Activated T-helper 17 cell treated with anti-CD3 and anti-CD28 coated beads, Interleukin-2, amount 50 U/mL, for 72 hours (primary cell): ENCODE data around the gene GRIK1. TPM values are rescaled to one million over a fixed set of nuclear protein-coding genes. Genes with fewer than 3 reads are reported as not detected.

Source experiments
- ATAC-seq: fragments of 150-1000 bp; cut with Tn5 transposase; replicated peaks from 2 replicates; pipeline ENCODE4 v1.10.0; 2021; ENCODE audit warnings: mild to moderate bottlenecking, moderate library complexity
- H3K27ac Mint-ChIP-seq: one replicate; pipeline ENCODE4 v1.8.0; 2022; ENCODE audit warnings: mixed read lengths
- H3K27me3 Mint-ChIP-seq: one replicate; pipeline ENCODE4 v1.8.0; 2022; ENCODE audit warnings: mixed read lengths
- H3K36me3 Mint-ChIP-seq: one replicate; pipeline ENCODE4 v1.8.0; 2022; ENCODE audit warnings: low read depth, mild to moderate bottlenecking, mixed read lengths
- H3K4me1 Mint-ChIP-seq: one replicate; pipeline ENCODE4 v1.8.0; 2022; ENCODE audit warnings: mixed read lengths
- H3K4me3 Mint-ChIP-seq: one replicate; pipeline ENCODE4 v1.8.0; 2022; ENCODE audit warnings: mild to moderate bottlenecking, mixed read lengths
- H3K9me3 Mint-ChIP-seq: one replicate; pipeline ENCODE4 v1.8.0; 2022; ENCODE audit warnings: mixed read lengths
- total RNA-seq, 2 donors: library from RNA; stranded (reverse); gene quantifications; one replicate each; pipeline ENCODE4 v1.2.3, GENCODE V29; 2022

Gene GRIK1
- total RNA-seq, 2 donors from 2014 or later, result not detected

GRCh38 chr21:29829564-29830275 lies 110.1 kb downstream of the GRIK1 start:
- Mint-ChIP-seq H3K4me3 (no peak overlapping the region), H3K27me3 (peaks cover 8% of the 10 kb centered on the region), H3K9me3 (peaks cover 5% of the 10 kb centered on the region), H3K4me1 (no peaks in the 10 kb centered on the region), H3K27ac (no peak overlapping the region), H3K36me3 (no peaks in the 10 kb centered on the region)
- no peak for ATAC-seq

DNA sequence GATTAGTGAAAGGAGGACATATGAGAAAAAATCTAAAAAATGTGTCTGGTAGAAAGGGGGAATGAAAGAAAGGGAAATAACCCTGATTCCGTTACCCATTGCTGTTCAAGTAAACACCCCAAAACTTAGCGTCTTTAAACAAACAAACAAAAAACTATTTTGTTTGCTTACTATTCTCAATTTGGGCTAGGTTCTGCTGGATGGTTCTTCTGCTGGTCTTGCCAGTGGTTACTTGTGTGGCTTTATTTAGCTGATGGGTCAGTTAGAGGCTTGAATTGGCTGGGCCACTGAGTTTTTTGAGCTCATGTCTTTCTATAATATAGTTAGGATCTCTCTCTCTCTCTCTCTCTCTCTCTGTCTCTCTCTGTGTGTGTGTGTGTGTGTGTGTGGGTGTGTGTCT lies 112.1 kb downstream of the GRIK1 start:
- H3K4me3 Mint-ChIP-seq, result no peak overlapping the region
- ATAC-seq, result no peak
- H3K27ac Mint-ChIP-seq, result no peak overlapping the region
- peaks cover 9% of the 10 kb centered on the region for H3K9me3 Mint-ChIP-seq
- peaks cover 16% of the 10 kb centered on the region for H3K27me3 Mint-ChIP-seq
- H3K36me3 Mint-ChIP-seq, result no peaks in the 10 kb centered on the region
- no peaks in the 10 kb centered on the region for H3K4me1 Mint-ChIP-seq

DNA sequence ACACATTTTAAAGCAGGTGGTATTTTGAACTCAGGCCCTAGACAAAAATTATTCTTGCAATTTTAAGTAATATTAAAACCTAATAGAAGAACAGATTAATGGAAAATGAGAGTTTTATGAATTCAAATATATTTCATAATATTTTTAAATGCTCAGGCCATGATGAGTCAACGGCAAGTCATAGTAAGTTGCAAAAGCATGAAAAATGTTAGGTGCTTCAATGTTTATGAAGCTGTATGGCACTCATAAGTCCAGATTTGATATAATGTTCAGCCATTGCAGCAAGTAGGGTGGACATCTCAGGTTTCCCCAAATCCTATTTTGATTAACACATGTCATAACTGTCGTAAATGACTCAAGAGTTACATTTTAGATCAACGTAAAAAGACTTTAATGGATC lies 112.6 kb downstream of the GRIK1 start:
- Mint-ChIP-seq H3K4me1 (no peaks in the 10 kb centered on the region), H3K27me3 (peaks cover 16% of the 10 kb centered on the region), H3K9me3 (peaks cover 9% of the 10 kb centered on the region), H3K36me3 (no peaks in the 10 kb centered on the region), H3K27ac (no peak overlapping the region), H3K4me3 (no peak overlapping the region)
- ATAC-seq, result no peak

DNA sequence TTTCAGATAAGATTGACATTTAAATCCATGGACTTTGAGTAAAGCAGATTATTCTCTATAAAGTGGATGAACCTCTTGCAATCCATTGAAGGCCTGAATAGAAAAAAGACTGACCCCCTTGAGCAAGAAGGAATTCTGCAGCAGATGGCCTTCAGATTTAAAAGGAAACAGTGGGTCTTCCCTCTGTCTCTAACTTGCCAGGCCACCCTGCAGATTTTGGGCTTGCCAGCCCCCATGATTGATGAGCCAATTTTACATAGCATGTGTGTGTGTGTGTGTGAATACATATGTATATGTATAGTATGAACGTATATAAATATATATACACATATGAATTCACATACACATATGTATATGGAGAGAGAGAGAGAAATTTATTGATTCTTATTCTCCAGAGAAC lies 113.4 kb downstream of the GRIK1 start:
- Mint-ChIP-seq H3K36me3 (no peaks in the 10 kb centered on the region), H3K27me3 (peaks cover 16% of the 10 kb centered on the region), H3K4me3 (no peak overlapping the region), H3K9me3 (peaks cover 8% of the 10 kb centered on the region), H3K27ac (no peak overlapping the region), H3K4me1 (no peaks in the 10 kb centered on the region)
- no peak for ATAC-seq

DNA sequence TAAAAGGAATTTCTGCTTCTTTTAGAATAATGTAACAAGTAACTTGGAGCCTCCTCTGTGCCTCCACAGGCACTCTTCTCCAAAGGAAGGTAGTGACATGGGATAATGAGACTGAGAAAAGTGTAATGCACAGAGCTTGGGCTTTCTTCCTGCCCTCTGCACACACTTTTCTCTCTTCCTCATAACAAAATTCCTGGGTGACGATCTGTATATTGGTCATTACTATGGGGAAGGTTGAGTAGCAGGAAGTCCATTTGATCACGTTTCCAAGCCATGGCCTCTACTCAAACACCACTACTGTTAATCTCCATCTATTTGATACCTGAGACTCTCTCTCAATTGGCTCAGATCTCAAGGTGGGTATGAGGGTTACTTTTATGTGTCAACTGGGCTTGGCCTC lies 113.9 kb downstream of the GRIK1 start:
- Mint-ChIP-seq H3K27ac (no peak overlapping the region), H3K4me1 (no peaks in the 10 kb centered on the region), H3K36me3 (no peaks in the 10 kb centered on the region), H3K27me3 (peaks cover 14% of the 10 kb centered on the region), H3K9me3 (peaks cover 5% of the 10 kb centered on the region), H3K4me3 (no peak overlapping the region)
- ATAC-seq, result no peak

DNA sequence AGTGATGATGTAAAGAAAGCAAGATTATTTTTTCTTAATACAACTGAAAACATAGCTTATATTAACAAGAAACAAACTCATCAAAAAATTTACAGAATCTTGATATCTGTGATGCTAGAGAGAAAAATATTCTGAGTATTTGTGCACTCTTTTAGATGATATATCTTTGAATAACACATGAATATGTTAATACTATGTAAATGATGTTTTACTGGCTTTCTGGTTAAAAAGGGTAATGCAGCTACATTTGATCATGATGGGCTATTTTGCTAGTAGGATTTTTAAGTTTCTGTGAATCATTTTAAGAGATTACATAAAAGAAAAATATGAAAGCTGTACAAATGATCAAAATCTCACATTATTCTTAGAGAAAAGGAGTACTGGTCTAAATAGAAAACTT lies 114.5 kb downstream of the GRIK1 start:
- Mint-ChIP-seq H3K9me3 (peaks cover 5% of the 10 kb centered on the region), H3K4me1 (no peaks in the 10 kb centered on the region), H3K27me3 (peaks cover 14% of the 10 kb centered on the region), H3K4me3 (no peak overlapping the region), H3K27ac (no peak overlapping the region), H3K36me3 (no peaks in the 10 kb centered on the region)
- no peak for ATAC-seq

DNA sequence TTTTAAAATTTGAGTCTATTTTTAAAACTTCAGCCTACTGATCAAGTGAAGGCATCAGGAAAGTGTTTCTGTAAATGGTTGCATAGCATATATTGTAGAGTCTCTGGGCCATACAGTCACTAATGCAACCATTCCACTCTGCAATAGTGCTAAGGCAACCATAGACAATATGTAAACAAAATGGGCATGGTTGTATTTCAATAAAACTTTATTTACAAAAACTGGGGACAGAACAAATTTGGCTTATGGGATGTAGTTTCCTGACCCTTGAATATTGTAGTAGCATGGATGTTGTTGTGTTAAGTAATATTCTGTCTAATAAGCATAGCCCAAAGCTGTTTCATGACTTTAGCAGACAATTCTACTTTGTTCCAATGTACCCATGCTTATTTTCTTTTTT lies 117.7 kb downstream of the GRIK1 start:
- ATAC-seq, result no peak
- Mint-ChIP-seq H3K9me3 (peaks cover 5% of the 10 kb centered on the region), H3K4me1 (no peaks in the 10 kb centered on the region), H3K27ac (no peak overlapping the region), H3K4me3 (no peak overlapping the region), H3K36me3 (no peaks in the 10 kb centered on the region), H3K27me3 (peaks cover 14% of the 10 kb centered on the region)

DNA sequence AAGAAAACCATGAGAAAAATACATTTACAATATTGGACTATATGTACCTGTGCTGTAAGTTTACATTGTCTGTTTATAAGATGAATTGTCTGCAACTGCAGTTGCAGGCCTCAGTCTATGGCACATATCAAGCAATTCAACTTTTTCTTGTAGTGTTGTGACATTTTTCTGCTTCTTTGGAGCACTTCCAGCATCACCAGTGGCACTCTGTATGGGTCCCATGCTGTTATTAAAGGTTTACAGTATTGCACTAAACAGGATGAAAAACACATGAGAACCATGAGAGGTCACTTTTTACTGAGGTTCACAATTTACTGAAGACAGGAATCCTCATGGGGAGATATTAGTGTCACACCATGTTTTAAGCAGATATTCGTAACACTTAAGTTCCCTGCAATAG lies 118.6 kb downstream of the GRIK1 start:
- no peaks in the 10 kb centered on the region for H3K36me3 Mint-ChIP-seq
- no peaks in the 10 kb centered on the region for H3K4me1 Mint-ChIP-seq
- no peak overlapping the region for H3K4me3 Mint-ChIP-seq
- H3K9me3 Mint-ChIP-seq, result peaks cover 5% of the 10 kb centered on the region
- no peak overlapping the region for H3K27ac Mint-ChIP-seq
- H3K27me3 Mint-ChIP-seq, result peaks cover 14% of the 10 kb centered on the region
- ATAC-seq, result no peak

DNA sequence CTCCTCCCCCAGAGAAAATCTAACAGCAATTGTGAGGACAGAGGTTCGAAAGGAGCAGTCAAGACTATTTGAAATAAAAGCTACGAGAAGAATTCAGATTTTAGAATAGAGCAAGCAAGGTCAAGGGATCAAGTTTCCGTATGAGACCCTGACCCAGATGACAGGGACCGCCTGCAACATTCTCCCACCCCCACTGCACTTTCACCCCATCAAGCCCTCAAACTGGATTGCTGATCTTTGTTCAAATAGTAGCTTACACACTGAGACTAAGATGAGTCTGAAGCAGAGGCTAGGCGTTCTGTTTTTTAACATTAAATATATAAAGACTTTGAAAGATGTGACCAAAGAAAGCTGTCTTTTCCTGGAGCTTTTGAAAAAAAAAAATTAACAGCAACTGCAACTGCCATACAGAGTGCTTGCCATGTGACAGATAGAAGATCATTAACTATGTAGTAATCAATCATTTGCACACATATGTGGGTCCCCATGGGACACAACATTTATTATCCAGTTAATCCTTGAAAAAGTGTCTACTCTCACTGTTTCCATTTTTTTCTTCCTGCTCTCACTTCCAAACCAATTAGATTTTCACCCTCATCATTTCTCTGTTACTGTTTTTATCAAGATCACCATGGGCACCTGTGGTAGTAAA lies 120.0 kb downstream of the GRIK1 start:
- no peak for ATAC-seq
- Mint-ChIP-seq H3K27ac (no peak overlapping the region), H3K36me3 (no peaks in the 10 kb centered on the region), H3K4me1 (no peaks in the 10 kb centered on the region), H3K27me3 (peaks cover 13% of the 10 kb centered on the region), H3K4me3 (no peak overlapping the region), H3K9me3 (peaks cover 5% of the 10 kb centered on the region)

DNA sequence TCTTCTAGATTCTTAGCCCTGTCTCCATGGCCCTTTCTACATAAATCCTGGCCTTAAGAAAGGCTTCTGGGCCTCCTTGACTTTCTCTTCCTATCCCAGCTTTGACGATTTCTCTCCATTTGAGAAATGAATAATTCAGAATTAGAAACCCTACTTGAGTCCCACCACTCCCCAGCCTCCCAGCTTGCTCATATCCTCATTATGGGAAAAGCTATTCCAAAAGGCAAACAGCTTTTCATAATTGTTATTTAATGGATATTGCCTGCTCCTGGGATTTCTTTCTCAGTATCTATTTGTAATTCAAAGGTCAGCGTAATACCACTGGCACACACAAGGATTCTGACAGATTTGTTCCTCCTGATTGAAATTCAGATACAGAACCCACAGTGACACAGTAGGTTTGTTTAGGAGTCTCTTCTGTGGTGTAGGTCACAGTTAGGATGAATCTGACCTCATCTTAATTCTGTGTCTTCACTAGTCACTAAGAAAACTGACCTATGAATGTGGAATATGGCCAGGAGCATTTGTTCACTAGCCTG lies 121.3 kb downstream of the GRIK1 start:
- peaks cover 3% of the 10 kb centered on the region for H3K27me3 Mint-ChIP-seq
- H3K9me3 Mint-ChIP-seq, result no peaks in the 10 kb centered on the region

DNA sequence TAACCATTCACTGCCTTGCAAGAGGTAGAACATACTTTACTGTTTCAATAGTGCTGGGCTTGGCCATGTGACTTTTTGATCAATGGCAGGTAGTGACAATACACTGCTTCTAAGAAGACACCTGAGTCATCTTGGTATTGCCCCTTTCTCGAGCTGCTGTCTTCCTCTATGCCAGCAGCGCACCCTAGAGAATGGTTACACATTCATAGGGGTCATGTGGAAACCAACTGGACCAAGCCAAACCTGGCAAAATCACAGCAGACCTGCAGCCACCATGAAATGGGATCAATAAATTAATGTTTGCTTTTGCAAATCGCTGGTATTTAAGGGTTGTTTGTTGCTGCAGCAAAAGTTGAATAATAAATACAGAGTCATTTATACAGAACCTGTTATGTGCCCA lies 122.3 kb downstream of the GRIK1 start:
- H3K4me3 Mint-ChIP-seq, result no peak overlapping the region
- H3K36me3 Mint-ChIP-seq, result no peaks in the 10 kb centered on the region
- ATAC-seq, result no peak
- no peaks in the 10 kb centered on the region for H3K4me1 Mint-ChIP-seq
- peaks cover 3% of the 10 kb centered on the region for H3K27me3 Mint-ChIP-seq
- H3K27ac Mint-ChIP-seq, result no peak overlapping the region
- H3K9me3 Mint-ChIP-seq, result no peaks in the 10 kb centered on the region

More for the DNA sequence above, 121.3 kb downstream of the GRIK1 start:
- Mint-ChIP-seq H3K36me3 (no peaks in the 10 kb centered on the region), H3K27ac (no peak overlapping the region), H3K4me3 (no peak overlapping the region), H3K4me1 (no peaks in the 10 kb centered on the region)
- ATAC-seq, result no peak

GRCh38 chr21:29812947-29813346 lies 126.8 kb downstream of the GRIK1 start:
- H3K27ac Mint-ChIP-seq, result no peak overlapping the region
- H3K27me3 Mint-ChIP-seq, result peaks cover 3% of the 10 kb centered on the region
- no peaks in the 10 kb centered on the region for H3K9me3 Mint-ChIP-seq
- H3K4me1 Mint-ChIP-seq, result no peaks in the 10 kb centered on the region
- no peak for ATAC-seq
- no peaks in the 10 kb centered on the region for H3K36me3 Mint-ChIP-seq
- no peak overlapping the region for H3K4me3 Mint-ChIP-seq

- peaks cover 3% of the 10 kb centered on the region for H3K27me3 Mint-ChIP-seq
- ATAC-seq, result no peak
- no peak overlapping the region for H3K4me3 Mint-ChIP-seq
These were observed 128.9 kb downstream of the GRIK1 start for GRCh38 chr21:29810871-29811270.

GRCh38 chr21:29808153-29808552 lies 131.6 kb downstream of the GRIK1 start:
- ATAC-seq, result no peak
- Mint-ChIP-seq H3K27ac (no peak overlapping the region), H3K9me3 (no peaks in the 10 kb centered on the region), H3K4me1 (no peaks in the 10 kb centered on the region), H3K4me3 (no peak overlapping the region), H3K27me3 (no peaks in the 10 kb centered on the region), H3K36me3 (no peaks in the 10 kb centered on the region)

More at GRCh38 chr21:29810871-29811270, 128.9 kb downstream of the GRIK1 start:
- Mint-ChIP-seq H3K9me3 (no peaks in the 10 kb centered on the region), H3K4me1 (no peaks in the 10 kb centered on the region), H3K27ac (no peak overlapping the region), H3K36me3 (no peaks in the 10 kb centered on the region)

DNA sequence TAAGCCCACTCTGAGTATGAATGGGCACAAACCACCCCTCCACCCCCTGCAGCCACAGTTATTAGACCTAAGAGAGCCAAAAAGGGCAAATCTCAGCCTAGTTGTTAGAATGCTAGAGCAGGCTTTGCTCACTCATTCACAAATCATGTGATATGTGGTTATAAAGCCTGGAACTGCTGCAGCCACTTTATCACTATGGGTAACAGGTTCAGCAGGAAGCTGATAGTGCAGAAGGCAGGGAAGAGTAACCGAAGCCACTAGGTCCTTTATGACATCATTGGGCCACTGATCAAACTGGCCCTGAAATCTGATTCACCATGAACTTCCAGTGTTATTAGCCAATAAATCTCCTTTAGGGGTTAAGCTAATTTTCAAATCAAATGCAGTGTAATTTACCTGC lies 134.7 kb downstream of the GRIK1 start:
- no peaks in the 10 kb centered on the region for H3K4me1 Mint-ChIP-seq
- H3K36me3 Mint-ChIP-seq, result no peaks in the 10 kb centered on the region
- H3K27ac Mint-ChIP-seq, result no peak overlapping the region
- peaks cover 5% of the 10 kb centered on the region for H3K27me3 Mint-ChIP-seq
- H3K4me3 Mint-ChIP-seq, result no peak overlapping the region
- no peak for ATAC-seq
- no peaks in the 10 kb centered on the region for H3K9me3 Mint-ChIP-seq
